HepG2 (cell line): ENCODE results near the gene TDRD9. TPM values are rescaled to one million over a fixed set of nuclear protein-coding genes. Genes with fewer than 3 reads are reported as not detected.
A peak's percentile ranks its signal among the peaks of the same experiment; 100 is the strongest.

Source experiments
- CENPX ChIP-seq: sonication (generic); formaldehyde crosslinking; IDR thresholded peaks from 2 replicates; pipeline ENCODE4 v1.9.0; 2021; ENCODE audit warnings: mild to moderate bottlenecking, missing genetic modification reagents, moderate library complexity
- GFI1 ChIP-seq: sonication (generic); formaldehyde crosslinking; IDR thresholded peaks from 2 replicates; pipeline ENCODE4 v1.5.0; 2020; ENCODE audit warnings: missing genetic modification reagents, mild to moderate bottlenecking, borderline replicate concordance
- HIC2 ChIP-seq: sonication (generic); formaldehyde crosslinking; IDR thresholded peaks from 2 replicates; pipeline ENCODE4 v1.9.0; 2022; ENCODE audit warnings: low read depth, missing genetic modification reagents
- JUN ChIP-seq: sonication (generic); formaldehyde crosslinking; IDR thresholded peaks from 2 replicates; pipeline ENCODE4 v1.4.0; 2020; ENCODE audit warnings: mild to moderate bottlenecking, missing genetic modification reagents
- THRA ChIP-seq: sonication (generic); formaldehyde crosslinking; IDR thresholded peaks from 2 replicates; pipeline ENCODE4 v1.4.0; 2020; ENCODE audit warnings: missing genetic modification reagents, borderline replicate concordance
- ZNF773 ChIP-seq: sonication (generic); formaldehyde crosslinking; IDR thresholded peaks from 2 replicates; pipeline ENCODE4 v1.4.0; 2020; ENCODE audit warnings: missing genetic modification reagents, borderline replicate concordance
- polyA plus RNA-seq, 8 experiments: library from polyadenylated mRNA; depleted of rRNA in 3 of 8; stranded (reverse) in 7 of 8; unstranded in 1 of 8; fragments of >200 nt; fragmentation: Illumina TruSeq in 4 of 8; extraction: Trizol in 4 of 8; gene quantifications; 2 replicates each; pipeline versions ENCODE4 v1.2.1 to v1.2.3, GENCODE V29; 2011 to 2016; ENCODE audit warnings: low read depth in 4 of 8, missing spikeins in 1 of 8, mixed read lengths in 1 of 8; ENCODE audit not compliant: insufficient read depth in 1 of 8
- total RNA-seq, 5 experiments: library from RNA; depleted of rRNA; stranded (reverse); fragments of >200 nt; fragmentation: Illumina TruSeq; extraction: Trizol; gene quantifications; 2 replicates each; pipeline ENCODE4 v1.2.3, GENCODE V29; 2016; ENCODE audit warnings: low read depth in 1 of 5
- TF ChIP-seq, protein P1 (sequence below): sonication (generic); formaldehyde crosslinking; IDR thresholded peaks from 2 replicates; pipeline ENCODE4 v1.4.0; 2020; ENCODE audit warnings: missing genetic modification reagents, borderline replicate concordance
- TF ChIP-seq, protein P2 (sequence below): sonication (generic); formaldehyde crosslinking; IDR thresholded peaks from 2 replicates; pipeline ENCODE4 v1.4.0; 2020; ENCODE audit warnings: missing genetic modification reagents
- TF ChIP-seq, protein P3 (sequence below): sonication (generic); formaldehyde crosslinking; IDR thresholded peaks from 2 replicates; pipeline ENCODE4 v1.4.0; 2020; ENCODE audit warnings: missing genetic modification reagents

The TDRD9 gene
- total and polyA plus RNA-seq, 2 of the 13 experiments (the other 11 are each of a cell fraction or from before 2014, with no cell fraction given), result not detected

DNA sequence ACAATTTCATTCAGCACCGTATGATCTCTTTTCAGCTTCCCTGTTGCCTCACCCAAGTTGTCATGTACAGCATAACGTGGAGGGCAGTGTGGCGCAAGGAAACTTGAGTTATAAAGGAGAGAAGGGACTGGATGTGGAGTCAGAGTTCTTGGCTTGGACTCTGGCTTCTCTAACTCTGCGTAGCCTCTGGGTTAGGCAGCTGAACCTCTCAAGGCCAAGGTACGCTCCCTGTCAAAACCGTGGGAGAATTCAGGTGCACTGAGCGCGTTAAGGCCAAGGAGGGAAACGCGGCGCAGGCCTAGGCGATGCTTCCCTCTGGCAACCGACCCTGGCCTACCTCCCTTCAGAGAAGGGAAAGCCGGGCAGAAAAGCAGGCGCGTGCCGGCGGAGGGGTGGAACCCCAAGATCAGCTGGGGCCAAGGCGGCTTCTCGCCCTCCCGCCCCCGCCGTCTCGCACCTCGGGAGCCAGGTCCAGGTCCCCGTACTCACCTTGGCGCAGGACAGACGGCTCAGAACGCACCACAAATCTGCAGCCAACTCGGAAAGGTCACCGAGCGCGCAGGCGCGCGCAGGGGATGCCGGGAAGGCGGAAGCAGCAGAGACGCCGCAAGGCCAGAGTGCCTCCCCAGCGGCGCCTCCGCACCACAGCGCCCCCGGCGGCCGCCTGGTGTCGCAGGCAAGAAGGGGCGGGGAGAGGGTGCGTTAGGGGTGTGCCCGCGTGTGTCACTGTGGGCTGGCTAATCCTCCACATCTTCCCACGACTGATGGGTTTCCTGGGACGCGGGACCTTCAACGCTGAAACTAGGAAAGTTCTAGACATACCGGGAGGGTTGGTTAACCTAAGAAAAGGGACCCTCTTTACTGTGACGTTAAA lies 7.0 kb upstream of the TDRD9 start (continued):
- 0 out of 2 replicates have a peak, but pooled peaks have one; percentile 53 for TF ChIP-seq ZNF773 (CRISPR knock-in tag)
- peak; percentile 31; the same call in 1 of the 2 replicates for TF ChIP-seq THRA (CRISPR knock-in tag)
- no peak for TF ChIP-seq JUN
- TF ChIP-seq CENPX (CRISPR knock-in tag), result no peak
- TF ChIP-seq HIC2 (CRISPR knock-in tag), result peak; percentile 45; the same call in 1 of the 2 replicates
- TF ChIP-seq, protein P1, sequence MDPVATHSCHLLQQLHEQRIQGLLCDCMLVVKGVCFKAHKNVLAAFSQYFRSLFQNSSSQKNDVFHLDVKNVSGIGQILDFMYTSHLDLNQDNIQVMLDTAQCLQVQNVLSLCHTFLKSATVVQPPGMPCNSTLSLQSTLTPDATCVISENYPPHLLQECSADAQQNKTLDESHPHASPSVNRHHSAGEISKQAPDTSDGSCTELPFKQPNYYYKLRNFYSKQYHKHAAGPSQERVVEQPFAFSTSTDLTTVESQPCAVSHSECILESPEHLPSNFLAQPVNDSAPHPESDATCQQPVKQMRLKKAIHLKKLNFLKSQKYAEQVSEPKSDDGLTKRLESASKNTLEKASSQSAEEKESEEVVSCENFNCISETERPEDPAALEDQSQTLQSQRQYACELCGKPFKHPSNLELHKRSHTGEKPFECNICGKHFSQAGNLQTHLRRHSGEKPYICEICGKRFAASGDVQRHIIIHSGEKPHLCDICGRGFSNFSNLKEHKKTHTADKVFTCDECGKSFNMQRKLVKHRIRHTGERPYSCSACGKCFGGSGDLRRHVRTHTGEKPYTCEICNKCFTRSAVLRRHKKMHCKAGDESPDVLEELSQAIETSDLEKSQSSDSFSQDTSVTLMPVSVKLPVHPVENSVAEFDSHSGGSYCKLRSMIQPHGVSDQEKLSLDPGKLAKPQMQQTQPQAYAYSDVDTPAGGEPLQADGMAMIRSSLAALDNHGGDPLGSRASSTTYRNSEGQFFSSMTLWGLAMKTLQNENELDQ (CRISPR knock-in tag), result no peak
- TF ChIP-seq, protein P2, sequence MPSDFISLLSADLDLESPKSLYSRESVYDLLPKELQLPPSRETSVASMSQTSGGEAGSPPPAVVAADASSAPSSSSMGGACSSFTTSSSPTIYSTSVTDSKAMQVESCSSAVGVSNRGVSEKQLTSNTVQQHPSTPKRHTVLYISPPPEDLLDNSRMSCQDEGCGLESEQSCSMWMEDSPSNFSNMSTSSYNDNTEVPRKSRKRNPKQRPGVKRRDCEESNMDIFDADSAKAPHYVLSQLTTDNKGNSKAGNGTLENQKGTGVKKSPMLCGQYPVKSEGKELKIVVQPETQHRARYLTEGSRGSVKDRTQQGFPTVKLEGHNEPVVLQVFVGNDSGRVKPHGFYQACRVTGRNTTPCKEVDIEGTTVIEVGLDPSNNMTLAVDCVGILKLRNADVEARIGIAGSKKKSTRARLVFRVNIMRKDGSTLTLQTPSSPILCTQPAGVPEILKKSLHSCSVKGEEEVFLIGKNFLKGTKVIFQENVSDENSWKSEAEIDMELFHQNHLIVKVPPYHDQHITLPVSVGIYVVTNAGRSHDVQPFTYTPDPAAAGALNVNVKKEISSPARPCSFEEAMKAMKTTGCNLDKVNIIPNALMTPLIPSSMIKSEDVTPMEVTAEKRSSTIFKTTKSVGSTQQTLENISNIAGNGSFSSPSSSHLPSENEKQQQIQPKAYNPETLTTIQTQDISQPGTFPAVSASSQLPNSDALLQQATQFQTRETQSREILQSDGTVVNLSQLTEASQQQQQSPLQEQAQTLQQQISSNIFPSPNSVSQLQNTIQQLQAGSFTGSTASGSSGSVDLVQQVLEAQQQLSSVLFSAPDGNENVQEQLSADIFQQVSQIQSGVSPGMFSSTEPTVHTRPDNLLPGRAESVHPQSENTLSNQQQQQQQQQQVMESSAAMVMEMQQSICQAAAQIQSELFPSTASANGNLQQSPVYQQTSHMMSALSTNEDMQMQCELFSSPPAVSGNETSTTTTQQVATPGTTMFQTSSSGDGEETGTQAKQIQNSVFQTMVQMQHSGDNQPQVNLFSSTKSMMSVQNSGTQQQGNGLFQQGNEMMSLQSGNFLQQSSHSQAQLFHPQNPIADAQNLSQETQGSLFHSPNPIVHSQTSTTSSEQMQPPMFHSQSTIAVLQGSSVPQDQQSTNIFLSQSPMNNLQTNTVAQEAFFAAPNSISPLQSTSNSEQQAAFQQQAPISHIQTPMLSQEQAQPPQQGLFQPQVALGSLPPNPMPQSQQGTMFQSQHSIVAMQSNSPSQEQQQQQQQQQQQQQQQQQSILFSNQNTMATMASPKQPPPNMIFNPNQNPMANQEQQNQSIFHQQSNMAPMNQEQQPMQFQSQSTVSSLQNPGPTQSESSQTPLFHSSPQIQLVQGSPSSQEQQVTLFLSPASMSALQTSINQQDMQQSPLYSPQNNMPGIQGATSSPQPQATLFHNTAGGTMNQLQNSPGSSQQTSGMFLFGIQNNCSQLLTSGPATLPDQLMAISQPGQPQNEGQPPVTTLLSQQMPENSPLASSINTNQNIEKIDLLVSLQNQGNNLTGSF (CRISPR knock-in tag), result peak; percentile 75; the same call in 1 of the 2 replicates
- no peak; the same call in 1 of the 2 replicates for TF ChIP-seq GFI1 (CRISPR knock-in tag)
- TF ChIP-seq, protein P3, sequence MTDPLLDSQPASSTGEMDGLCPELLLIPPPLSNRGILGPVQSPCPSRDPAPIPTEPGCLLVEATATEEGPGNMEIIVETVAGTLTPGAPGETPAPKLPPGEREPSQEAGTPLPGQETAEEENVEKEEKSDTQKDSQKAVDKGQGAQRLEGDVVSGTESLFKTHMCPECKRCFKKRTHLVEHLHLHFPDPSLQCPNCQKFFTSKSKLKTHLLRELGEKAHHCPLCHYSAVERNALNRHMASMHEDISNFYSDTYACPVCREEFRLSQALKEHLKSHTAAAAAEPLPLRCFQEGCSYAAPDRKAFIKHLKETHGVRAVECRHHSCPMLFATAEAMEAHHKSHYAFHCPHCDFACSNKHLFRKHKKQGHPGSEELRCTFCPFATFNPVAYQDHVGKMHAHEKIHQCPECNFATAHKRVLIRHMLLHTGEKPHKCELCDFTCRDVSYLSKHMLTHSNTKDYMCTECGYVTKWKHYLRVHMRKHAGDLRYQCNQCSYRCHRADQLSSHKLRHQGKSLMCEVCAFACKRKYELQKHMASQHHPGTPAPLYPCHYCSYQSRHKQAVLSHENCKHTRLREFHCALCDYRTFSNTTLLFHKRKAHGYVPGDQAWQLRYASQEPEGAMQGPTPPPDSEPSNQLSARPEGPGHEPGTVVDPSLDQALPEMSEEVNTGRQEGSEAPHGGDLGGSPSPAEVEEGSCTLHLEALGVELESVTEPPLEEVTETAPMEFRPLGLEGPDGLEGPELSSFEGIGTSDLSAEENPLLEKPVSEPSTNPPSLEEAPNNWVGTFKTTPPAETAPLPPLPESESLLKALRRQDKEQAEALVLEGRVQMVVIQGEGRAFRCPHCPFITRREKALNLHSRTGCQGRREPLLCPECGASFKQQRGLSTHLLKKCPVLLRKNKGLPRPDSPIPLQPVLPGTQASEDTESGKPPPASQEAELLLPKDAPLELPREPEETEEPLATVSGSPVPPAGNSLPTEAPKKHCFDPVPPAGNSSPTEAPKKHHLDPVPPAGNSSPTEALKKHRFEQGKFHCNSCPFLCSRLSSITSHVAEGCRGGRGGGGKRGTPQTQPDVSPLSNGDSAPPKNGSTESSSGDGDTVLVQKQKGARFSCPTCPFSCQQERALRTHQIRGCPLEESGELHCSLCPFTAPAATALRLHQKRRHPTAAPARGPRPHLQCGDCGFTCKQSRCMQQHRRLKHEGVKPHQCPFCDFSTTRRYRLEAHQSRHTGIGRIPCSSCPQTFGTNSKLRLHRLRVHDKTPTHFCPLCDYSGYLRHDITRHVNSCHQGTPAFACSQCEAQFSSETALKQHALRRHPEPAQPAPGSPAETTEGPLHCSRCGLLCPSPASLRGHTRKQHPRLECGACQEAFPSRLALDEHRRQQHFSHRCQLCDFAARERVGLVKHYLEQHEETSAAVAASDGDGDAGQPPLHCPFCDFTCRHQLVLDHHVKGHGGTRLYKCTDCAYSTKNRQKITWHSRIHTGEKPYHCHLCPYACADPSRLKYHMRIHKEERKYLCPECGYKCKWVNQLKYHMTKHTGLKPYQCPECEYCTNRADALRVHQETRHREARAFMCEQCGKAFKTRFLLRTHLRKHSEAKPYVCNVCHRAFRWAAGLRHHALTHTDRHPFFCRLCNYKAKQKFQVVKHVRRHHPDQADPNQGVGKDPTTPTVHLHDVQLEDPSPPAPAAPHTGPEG (CRISPR knock-in tag), result peak; percentile 85
